Amygdala (tissue), 56 donors: ENCODE data around the gene CUL9.

Experiments used
- DNase-seq, 56 donors: peaks; one replicate each; lab custom pipeline; 2025; lab: John Stamatoyannopoulos, UW

CUL9 gene

DNA sequence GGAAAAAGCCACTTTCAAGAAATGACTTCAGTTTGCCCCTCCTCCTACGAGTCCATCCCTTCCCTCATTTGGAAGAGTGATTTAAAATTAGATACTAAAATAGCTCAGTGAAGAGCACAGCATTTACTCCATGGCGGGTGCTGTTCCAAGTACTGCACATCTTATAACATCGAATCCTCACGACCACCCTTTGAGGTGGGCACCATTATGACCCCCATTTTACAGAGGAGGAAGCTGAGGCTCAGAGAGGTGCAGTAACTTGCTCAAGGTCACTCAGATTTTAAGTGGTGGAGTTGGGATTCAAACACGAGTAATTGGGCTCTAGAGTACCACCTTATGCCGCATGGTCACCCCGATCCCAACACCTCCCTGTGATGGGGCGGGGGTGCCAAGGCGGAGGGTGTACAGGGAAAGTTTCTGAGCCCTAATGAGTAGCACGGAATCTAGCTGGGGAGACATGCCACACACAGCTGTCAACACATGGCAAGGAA is 86.8 kb downstream of the CUL9 start:
- no peak for DNase-seq

DNA sequence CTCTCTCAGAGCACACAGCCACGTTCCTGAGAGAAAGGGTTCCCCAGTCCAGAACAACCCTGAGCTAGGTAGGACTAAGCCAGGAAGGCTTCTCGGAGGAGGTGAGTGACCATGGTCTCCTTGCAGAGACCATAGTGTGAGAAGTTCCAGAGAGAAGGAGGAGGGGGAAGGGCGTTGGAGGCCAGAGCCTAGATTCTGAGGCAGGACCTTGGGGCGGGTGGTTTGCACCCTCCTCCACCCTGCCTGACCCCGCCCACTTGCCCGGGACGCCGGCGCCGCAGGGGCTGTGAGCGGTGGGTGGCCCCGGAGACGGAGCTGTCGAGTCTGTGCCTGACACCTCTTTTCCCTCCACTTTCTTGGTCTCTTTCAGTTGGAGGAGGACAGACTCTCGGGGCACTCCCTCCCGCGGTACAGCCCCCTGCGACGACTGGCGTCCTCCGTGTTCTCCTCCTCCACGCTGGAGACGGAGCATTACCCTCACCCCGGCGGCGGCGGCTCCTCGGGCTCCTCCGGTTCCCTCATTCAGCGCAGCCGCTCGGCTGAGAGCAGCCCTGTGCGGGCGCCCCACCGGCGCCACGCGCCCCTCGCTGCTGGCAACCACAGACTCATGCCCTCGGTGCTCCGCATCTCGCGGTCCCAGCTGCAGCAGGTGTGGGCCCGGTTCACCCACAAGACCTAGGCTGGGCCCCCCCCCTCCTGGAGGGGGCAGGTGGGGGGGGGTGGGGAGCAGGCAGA is 87.4 kb downstream of the CUL9 start:
- no peak for DNase-seq

DNA sequence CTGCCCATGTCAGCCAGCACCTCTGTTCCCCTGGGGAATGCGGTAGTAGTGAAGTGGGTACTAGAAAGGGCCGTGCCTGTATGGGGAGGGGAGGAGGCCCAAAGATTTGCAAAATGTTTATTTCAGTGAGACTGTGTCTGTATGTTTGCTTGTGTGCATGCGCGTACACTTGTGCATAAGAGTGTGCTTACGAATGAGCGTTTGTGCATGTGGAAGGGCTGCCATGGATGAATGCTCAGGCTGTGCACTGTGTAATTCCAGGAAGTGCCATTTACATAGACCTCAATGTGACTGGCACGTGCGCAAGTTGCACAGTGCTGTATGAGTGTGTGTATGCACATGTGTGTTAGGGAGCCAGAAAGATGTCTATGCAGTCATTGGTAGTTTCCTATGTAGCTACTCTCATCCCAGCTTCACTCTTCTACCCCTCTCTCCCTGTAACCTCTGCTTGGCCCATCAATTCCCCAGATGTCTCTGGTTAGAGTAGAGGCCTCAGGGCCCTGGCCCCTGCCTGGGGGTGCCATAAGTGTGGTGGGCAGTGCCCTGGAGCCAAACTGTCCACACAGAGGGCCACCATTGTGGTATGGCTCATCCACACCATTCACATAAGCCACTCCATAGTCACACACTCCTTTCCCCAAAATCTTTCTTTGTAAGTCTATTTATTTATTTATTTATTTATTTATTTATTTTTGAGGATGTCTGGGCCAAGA is 89.3 kb downstream of the CUL9 start:
- DNase-seq, result no peak

DNA sequence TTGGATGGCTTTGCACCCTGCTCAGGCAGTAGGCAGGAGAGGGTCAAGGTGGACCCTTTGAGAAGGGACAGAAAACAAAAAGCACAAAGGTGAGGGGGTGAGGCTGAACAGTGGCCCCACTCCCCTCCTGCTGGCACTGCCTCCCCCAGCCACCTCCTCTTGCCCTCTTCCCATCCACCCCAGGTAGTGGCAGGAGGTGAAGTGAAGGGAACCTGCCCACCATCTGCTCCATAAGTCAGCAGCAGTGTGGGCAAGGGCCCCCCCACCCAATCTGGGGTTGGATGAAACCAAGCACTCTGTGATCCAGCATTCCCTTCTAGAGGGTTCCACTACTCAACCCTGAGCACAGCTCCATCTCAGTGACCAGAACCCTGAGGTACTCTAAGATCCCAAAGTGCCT is 89.9 kb downstream of the CUL9 start:
- DNase-seq, result no peak

DNA sequence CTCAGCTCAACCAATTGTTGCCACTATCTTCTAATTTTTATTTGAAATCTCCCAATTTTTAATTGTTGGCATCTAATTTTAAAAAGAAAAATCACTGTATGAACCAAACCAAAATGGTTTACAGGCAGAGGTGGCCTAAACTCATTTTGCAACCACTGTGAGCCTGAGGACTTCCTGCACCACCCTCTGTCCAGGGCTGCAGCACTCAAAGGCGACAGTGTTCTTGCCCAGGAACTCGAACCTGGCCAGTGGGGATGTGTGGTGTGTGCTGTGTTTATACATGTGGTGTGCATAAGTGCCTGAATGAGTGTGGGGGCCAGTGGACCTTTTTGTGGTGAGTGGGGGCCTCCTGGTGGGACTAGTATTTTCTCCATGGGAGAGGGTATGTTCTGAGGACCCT is 91.7 kb downstream of the CUL9 start:
- DNase-seq, result no peak
